ENCODE measurements around the gene ILDR1.

- TF ChIP-seq CTCF (IDR thresholded peaks at IDR 0.05) (no peak), POLR2A (IDR thresholded peaks at IDR 0.05) (no peak)
Observed at GRCh38 chr3:122021037-122021436, 1.0 kb downstream of the ILDR1 start.

Measured in uterus (tissue), 2 donors.